ENCODE measurements around the gene TRERF1. TPM values are rescaled to one million over a fixed set of nuclear protein-coding genes. Genes with fewer than 3 reads are reported as not detected.
"Not testable (repeated sequence)": the region's sequence is repeated elsewhere in the genome, so short reads cannot be mapped to it uniquely, and the experiment has no call there.

Gene TRERF1
- total RNA-seq, 1 donor: 9.8 TPM

GRCh38 chr6:42193491-42193894 is 258.2 kb downstream of the TRERF1 start:
- Histone ChIP-seq H3K4me3 (ENCODE audit: low read length) (no peak overlapping the region), H3K9me3 (ENCODE audit: low read depth, low read length) (no peaks in the 10 kb centered on the region), H3K27me3 (ENCODE audit: insufficient read depth, low read length) (no peaks in the 10 kb centered on the region)

GRCh38 chr6:42192385-42192784 is 259.3 kb downstream of the TRERF1 start:
- not testable (repeated sequence) for H3K9me3 ChIP-seq (ENCODE audit: low read depth, low read length); H3K27me3 ChIP-seq (ENCODE audit: insufficient read depth, low read length); H3K4me3 ChIP-seq (ENCODE audit: low read length); H3K4me1 ChIP-seq (ENCODE audit: insufficient read depth, low read length)

More at GRCh38 chr6:42193491-42193894, 258.2 kb downstream of the TRERF1 start:
- no peaks in the 10 kb centered on the region for H3K4me1 ChIP-seq (ENCODE audit: insufficient read depth, low read length)

GRCh38 chr6:42190554-42191183 is 261.1 kb downstream of the TRERF1 start:
- H3K4me1 ChIP-seq (ENCODE audit: insufficient read depth, low read length): no peaks in the 10 kb centered on the region
- no peaks in the 10 kb centered on the region for H3K27me3 ChIP-seq (ENCODE audit: insufficient read depth, low read length)
- H3K9me3 ChIP-seq (ENCODE audit: low read depth, low read length): no peaks in the 10 kb centered on the region
- H3K4me3 ChIP-seq (ENCODE audit: low read length): no peak overlapping the region

- H3K27me3 ChIP-seq (ENCODE audit: insufficient read depth, low read length): no peaks in the 10 kb centered on the region
- no peak overlapping the region for H3K4me3 ChIP-seq (ENCODE audit: low read length)
These were observed 263.3 kb downstream of the TRERF1 start for GRCh38 chr6:42188406-42188805.

GRCh38 chr6:42185597-42185996 is 266.1 kb downstream of the TRERF1 start:
- Histone ChIP-seq H3K4me3 (ENCODE audit: low read length) (no peak overlapping the region), H3K4me1 (ENCODE audit: insufficient read depth, low read length) (no peaks in the 10 kb centered on the region), H3K27me3 (ENCODE audit: insufficient read depth, low read length) (no peaks in the 10 kb centered on the region), H3K9me3 (ENCODE audit: low read depth, low read length) (no peaks in the 10 kb centered on the region)

More at GRCh38 chr6:42188406-42188805, 263.3 kb downstream of the TRERF1 start:
- Histone ChIP-seq H3K4me1 (ENCODE audit: insufficient read depth, low read length) (no peaks in the 10 kb centered on the region), H3K9me3 (ENCODE audit: low read depth, low read length) (no peaks in the 10 kb centered on the region)

- Histone ChIP-seq H3K4me1 (ENCODE audit: insufficient read depth, low read length) (no peaks in the 10 kb centered on the region), H3K4me3 (ENCODE audit: low read length) (no peak overlapping the region), H3K9me3 (ENCODE audit: low read depth, low read length) (no peaks in the 10 kb centered on the region), H3K27me3 (ENCODE audit: insufficient read depth, low read length) (no peaks in the 10 kb centered on the region)
These were observed 267.3 kb downstream of the TRERF1 start for GRCh38 chr6:42184475-42184874.

GRCh38 chr6:42182101-42182500 is 269.6 kb downstream of the TRERF1 start:
- Histone ChIP-seq H3K9me3 (ENCODE audit: low read depth, low read length) (no peaks in the 10 kb centered on the region), H3K4me3 (ENCODE audit: low read length) (no peak overlapping the region), H3K27me3 (ENCODE audit: insufficient read depth, low read length) (no peaks in the 10 kb centered on the region), H3K4me1 (ENCODE audit: insufficient read depth, low read length) (no peaks in the 10 kb centered on the region)

- H3K4me3 ChIP-seq (ENCODE audit: low read length): no peak overlapping the region
- H3K27me3 ChIP-seq (ENCODE audit: insufficient read depth, low read length): no peaks in the 10 kb centered on the region
- no peaks in the 10 kb centered on the region for H3K9me3 ChIP-seq (ENCODE audit: low read depth, low read length)
- H3K4me1 ChIP-seq (ENCODE audit: insufficient read depth, low read length): no peaks in the 10 kb centered on the region
These were observed 271.8 kb downstream of the TRERF1 start for GRCh38 chr6:42179945-42180313.

- no peaks in the 10 kb centered on the region for H3K27me3 ChIP-seq (ENCODE audit: insufficient read depth, low read length)
- no peaks in the 10 kb centered on the region for H3K4me1 ChIP-seq (ENCODE audit: insufficient read depth, low read length)
- no peak overlapping the region for H3K4me3 ChIP-seq (ENCODE audit: low read length)
- no peaks in the 10 kb centered on the region for H3K9me3 ChIP-seq (ENCODE audit: low read depth, low read length)
These were observed 272.3 kb downstream of the TRERF1 start for GRCh38 chr6:42179261-42179944.

- Histone ChIP-seq H3K4me3 (ENCODE audit: low read length) (no peak overlapping the region), H3K27me3 (ENCODE audit: insufficient read depth, low read length) (no peaks in the 10 kb centered on the region), H3K9me3 (ENCODE audit: low read depth, low read length) (no peaks in the 10 kb centered on the region), H3K4me1 (ENCODE audit: insufficient read depth, low read length) (no peaks in the 10 kb centered on the region)
These were observed 274.0 kb downstream of the TRERF1 start for GRCh38 chr6:42177514-42178364.

- Histone ChIP-seq H3K4me3 (ENCODE audit: low read length) (no peak overlapping the region), H3K4me1 (ENCODE audit: insufficient read depth, low read length) (no peaks in the 10 kb centered on the region), H3K27me3 (ENCODE audit: insufficient read depth, low read length) (no peaks in the 10 kb centered on the region), H3K9me3 (ENCODE audit: low read depth, low read length) (no peaks in the 10 kb centered on the region)
These were observed 274.7 kb downstream of the TRERF1 start for GRCh38 chr6:42176981-42177380.

GRCh38 chr6:42175860-42176259 is 275.9 kb downstream of the TRERF1 start:
- H3K4me3 ChIP-seq (ENCODE audit: low read length): no peak overlapping the region
- no peaks in the 10 kb centered on the region for H3K27me3 ChIP-seq (ENCODE audit: insufficient read depth, low read length)
- no peaks in the 10 kb centered on the region for H3K9me3 ChIP-seq (ENCODE audit: low read depth, low read length)
- no peaks in the 10 kb centered on the region for H3K4me1 ChIP-seq (ENCODE audit: insufficient read depth, low read length)

All from mononuclear cell (primary cell).